Measurements from ENCODE around the gene FMN2.
"Not testable (repeated sequence)": the region's sequence is repeated elsewhere in the genome, so short reads cannot be mapped to it uniquely, and the experiment has no call there.

FMN2 gene

DNA sequence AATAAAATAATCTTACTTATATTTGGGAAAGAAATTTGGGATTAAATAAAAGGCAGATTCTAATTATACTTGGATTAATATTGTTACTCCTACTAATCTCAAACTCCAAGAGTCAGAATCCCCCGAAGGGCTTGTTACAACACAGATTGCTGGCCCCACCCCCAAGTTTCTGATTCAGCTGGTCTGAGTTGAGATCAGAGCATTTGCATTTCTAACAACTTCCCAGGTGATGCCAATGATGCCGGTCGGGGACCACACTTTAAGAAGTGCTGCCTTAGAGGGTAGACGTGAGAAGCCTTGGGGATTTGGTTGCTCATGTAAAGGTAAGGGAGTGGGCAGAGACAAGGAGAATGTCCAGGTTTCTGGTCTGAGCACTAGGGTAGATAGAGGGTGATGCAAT is 47.2 kb downstream of the FMN2 start:
- DNase-seq (ENCODE audit: low spot score), result no peak

DNA sequence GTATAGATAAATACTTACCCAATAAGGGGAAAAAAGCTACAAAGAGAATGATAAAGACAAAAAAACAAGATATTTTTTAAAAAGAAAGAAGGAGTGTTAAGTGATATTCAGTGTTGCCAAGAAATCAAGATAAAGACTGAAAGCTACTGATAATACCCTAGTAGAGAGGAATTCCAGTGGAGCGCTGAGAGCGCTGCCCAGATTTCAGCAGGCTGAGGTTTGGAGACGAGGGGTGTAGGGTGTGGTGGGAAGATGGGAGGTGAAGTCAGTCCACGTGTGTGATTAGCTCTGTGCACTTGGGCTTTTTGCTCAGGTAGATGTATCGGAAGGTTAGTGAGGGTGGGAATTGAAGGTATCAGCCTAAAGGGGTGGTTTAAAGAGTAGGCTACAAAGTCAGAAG is 47.8 kb downstream of the FMN2 start:
- DNase-seq (ENCODE audit: low spot score), result no peak

DNA sequence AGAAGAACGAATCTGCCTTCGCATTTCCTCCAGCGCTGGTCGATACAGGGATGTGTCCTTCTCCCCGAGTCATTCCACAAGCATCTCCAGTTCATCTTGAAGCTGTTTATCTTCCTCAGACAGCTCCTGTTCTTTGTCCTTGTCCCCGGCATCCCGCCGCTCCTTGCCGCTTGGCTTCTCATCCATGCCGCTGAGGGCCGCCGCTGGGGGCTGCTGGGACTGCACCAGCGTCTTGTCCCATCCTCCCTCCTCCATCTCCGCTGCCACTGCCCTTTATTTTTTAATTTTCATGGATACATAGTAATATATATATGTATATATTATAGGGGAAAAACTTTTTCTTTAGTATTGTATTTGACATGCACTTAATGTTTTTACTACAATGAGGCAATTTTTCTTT is 53.4 kb downstream of the FMN2 start:
- no peak for DNase-seq (ENCODE audit: low spot score)

DNA sequence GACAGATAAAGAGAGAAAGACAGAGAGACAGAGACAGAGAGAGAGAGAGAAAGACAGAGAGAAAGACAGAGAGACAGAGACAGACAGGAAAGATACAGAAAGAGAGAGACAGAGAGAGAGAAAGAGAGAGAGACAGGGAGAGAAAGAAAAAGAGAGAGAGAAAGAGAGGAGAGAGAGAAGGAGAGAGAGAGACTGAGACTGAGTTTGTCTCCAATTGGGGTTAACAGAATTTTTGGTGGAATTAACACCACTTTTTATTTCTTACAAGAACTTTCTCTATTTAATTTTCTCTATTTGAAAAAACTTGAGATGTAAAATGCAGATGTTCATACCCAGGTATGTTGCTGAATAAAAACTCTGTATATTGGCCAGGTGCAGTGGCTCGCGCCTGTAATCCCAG is 56.6 kb downstream of the FMN2 start:
- no peak for DNase-seq (ENCODE audit: low spot score)

DNA sequence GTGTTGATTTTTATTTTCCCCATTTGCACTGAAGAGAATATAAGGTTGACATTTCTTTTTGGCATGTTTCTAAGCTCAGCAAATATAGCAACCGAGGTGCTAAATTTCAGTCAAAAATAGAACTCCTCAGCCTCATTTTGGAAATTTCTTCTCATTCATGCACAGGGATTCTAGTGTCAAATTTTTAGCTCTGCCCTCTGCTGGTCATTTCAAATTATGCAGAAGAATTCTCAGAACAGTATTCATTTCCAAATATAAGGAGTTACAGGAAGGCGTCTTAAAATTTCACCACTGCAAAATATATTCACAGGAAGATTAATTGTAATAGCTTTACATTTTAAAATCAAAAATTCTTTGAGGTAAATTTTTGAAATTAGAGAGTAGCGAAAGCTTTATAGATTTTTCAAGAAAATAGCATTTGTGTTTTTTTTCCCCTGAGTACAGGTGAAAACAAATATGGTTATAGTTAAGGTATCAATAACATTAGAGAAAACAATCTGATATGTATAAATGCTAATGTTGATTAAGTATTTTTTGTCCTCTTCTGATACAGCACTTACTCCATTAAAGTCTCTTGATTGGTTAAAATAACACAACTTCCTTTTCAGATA is 57.9 kb downstream of the FMN2 start:
- peak; percentile 48 for DNase-seq (ENCODE audit: low spot score)

DNA sequence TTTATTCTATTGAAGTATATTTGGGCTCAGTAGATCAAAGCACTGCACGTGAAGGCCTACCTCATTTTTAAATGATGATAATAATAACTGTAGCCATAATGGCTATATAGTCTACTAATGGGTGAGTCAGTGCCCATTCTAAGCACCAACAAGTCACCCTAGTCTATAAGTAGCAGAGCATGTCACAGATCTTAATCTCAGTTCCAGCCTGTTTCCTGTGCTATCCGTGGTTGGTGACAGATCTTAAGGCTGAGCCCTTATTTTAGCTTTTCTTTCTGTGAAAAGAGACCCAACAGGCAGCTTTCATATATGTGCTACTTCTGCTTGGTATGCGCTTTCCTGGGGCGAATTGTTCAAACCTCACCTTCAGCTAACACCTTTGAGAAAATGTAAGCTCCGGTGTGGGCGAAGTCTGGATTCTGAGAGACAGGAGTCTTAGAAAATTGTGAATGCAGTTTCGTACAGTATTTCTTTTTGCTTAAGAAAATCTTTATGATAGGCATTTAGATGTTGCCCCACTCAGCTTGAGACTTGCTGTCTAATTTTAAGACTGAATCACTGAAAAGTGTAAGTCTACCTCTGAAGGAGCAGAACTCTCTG is 59.6 kb downstream of the FMN2 start:
- no peak for DNase-seq (ENCODE audit: low spot score)

DNA sequence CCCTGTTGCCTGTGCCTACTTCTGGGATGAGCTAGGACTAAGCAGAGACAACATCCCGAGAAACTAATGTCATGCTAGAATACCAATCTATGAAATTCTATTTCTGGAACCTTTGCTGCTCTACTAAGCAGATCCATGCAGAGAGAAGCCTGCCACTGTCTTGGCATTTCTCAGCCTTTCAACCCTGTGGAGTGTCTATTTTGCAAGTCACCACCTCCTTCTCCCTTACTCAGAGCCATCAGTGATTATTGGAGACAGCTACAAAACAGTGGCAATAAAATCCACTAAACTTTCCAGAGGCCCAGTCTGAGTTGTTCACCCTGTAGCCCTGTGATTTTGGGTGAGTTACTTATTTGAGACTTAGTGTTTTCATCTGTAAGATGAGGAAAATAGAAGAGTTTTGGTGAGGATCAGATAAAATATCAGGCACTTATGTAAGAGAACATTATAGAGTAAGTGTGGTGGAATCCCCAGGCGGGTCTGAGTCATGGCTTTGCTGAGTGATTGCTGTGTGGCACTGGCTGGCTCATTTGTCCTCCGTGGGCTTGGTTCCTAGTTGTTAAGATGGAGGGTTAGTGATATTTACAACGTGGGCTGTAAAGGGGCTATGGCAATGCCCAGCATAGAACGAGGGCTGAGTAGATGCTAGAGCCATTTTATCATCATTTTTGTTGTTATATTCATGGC is 61.1 kb downstream of the FMN2 start:
- DNase-seq (ENCODE audit: low spot score), result peak; percentile 56

DNA sequence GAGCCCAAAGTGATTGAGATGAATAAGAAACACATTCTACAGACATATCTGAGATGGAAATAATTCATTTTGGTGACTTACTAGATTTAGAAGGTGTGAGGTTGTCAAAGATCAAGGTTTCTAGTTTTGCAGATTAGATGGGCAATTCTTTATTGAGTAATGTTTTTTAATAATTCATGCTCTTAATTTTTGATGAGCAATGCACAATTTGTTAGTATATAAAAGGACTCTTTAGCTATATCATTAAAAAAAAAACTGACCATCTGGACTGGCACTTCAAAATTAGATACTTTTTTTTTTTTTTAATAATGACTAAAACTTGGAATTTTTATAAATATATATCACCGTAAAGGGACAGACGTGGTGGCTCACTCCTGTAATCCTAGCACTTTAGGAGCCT is 63.9 kb downstream of the FMN2 start:
- DNase-seq (ENCODE audit: low spot score), result no peak

DNA sequence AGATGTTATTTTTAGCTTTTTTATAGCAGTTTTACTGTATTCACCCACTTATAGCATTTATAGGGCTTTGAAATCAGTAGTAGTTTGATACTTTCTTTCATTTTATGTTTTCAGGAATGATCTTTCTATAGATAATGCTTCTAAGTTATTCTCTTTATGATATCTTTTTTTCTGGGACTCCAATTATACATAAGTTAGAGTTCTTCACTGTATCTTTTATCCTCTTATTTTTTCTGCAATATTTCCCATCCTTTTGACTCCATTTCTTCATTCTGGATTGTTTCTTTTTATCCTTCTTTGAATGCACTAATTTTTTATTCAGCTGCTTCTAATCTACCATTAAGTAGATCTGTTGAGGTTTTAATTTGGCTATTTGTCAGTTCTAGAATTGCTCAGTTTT is 73.1 kb downstream of the FMN2 start:
- no peak for DNase-seq (ENCODE audit: low spot score)

DNA sequence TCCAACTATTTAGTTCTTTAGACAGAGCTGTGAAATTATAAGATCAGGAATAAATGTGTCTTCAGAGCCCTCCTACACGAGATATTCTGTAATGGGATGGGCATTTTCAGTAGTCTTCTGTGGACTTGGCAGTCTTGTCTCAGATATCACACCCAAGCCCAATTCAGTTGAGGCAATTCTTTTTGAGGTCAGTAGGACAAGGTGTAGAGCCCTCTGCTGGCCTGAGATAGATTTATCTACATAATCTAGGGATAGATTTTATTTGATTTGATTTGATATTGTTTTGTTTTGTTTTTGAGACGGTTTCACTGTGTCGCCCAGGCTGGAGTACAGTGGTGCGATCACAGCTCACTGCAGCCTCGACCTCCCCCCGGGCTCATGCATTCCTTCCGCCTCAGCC is 77.5 kb downstream of the FMN2 start:
- peak; percentile 41 for DNase-seq (ENCODE audit: low spot score)

DNA sequence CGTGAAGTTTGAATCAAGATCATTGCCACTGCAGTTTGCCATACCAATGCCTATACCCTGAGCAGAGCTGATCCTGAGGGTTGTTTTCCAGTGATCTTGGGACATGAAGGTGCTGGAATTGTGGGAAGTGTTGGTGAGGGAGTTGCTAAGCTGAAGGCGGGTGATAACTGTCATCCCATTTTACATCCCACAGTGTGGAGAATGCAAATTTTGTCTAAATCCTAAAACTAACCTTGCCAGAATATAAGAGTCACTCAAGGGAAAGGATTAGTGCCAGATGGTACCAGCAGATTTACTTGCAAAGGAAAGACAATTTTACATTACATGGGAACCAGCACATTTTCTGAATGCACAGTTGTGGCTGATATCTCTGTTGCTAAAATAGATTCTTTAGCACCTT is 78.6 kb downstream of the FMN2 start:
- DNase-seq (ENCODE audit: low spot score), result no peak

DNA sequence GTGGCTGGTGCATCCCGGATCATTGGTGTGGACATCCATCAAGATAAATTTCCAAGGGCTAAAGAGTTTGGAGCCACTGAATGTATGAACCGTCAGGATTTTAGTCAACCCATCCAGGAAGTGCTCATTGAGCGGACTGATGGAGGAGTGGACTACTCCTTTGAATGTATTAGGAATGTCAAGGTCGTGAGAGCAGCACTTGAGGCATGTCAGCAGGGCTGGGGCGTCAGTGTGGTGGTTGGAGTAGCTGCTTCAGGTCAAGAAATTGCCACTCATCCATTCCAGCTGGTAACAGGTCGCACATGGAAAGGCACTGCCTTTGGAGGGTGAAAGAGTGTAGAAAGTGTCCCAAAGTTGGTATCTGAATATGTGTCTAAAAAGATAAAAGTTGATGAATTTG is 79.1 kb downstream of the FMN2 start:
- no peak for DNase-seq (ENCODE audit: low spot score)

DNA sequence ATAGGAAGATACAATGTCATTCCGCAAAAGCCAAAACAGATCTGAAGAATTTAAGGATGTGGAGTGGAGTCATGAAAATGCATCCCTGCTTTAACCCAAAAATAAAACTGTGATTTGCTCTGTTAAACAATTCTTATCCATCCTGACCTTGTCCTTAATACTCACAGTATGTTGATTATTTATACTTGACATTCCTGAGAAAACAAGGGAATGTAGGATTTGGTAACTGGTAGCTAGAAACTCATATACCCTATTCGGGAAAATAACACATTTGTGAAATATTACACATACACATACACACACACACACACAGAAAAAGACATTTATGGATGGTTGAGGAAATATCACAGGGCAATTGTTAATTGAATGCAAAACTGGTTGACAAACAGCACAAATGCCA is 80.2 kb downstream of the FMN2 start:
- DNase-seq (ENCODE audit: low spot score), result no peak

DNA sequence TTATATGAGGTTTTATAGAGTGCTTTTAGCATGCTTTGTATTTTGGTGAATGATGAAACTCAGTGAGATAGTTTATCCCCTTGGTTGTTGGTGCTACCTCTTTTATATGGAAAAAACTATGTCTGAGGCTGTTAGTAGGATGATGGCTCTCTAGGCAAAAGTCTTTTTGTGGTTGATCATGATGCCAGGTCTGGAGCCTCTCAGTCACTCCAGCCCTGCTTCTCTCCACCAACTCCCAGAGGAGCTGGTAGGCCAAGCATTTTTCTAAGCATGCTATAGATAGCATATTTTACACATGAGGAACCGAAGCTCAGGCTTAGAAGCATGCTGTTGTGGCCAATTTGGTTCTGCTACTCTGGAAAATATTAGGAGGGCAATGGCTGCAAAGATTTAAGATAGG is 82.2 kb downstream of the FMN2 start:
- peak; percentile 17 for DNase-seq (ENCODE audit: low spot score)

DNA sequence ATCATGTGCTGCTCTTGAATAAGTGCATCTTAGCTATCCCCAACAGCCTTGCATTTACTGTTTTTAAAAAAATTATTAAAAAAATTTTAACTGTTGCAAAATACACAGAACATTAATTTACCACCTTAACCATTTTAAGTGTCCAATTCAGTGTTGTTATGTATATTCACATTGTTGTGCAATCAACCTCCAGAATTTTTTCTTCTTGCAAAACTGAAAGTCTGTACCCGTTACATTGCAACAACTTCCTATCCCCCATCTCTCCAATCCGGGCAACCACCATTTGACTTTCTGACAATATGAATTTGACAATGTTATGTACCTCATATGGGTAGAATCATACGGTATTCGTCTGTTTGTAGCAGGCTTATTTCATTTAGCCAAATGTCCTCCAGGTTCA is 83.1 kb downstream of the FMN2 start:
- DNase-seq (ENCODE audit: low spot score), result no peak

DNA sequence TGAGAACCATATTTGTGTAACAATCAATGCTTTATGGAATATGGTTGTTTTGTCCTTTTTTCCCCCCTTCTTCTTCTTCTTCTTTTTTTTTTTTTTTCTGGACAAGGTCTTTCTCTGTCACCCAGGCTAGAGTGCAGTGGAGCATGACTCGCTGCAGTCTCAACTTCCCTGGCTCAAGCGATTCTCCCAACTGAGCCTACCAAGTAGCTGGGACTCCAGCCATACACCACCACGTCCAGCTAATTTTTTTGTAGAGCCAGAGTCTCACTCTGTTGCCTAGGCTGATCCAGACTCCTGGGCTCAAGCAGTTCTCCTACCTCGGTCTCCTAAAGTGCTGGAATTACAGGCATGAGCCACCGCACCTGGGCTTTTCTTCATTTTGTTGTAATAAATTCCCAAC is 86.7 kb downstream of the FMN2 start:
- DNase-seq (ENCODE audit: low spot score), result no peak

DNA sequence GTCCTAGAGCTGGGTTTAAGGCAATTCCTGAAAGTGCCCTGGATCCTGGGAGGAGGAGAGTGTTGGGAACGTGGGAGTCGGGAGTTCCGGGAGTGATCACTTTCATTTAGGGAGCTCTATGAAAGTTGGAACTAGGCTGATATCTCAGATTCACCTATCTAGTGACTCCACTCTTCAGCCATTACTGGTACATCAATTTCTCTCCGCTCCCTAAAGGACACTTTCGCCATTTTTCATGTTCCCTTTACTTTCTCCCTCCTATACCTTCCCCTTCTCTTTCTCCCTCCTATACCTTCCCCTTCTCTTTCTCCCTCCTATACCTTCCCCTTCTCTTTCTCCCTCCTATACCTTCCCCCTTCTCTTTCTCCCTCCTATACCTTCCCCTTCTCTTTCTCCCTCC is 93.0 kb downstream of the FMN2 start:
- DNase-seq (ENCODE audit: low spot score), result not testable (repeated sequence)

DNA sequence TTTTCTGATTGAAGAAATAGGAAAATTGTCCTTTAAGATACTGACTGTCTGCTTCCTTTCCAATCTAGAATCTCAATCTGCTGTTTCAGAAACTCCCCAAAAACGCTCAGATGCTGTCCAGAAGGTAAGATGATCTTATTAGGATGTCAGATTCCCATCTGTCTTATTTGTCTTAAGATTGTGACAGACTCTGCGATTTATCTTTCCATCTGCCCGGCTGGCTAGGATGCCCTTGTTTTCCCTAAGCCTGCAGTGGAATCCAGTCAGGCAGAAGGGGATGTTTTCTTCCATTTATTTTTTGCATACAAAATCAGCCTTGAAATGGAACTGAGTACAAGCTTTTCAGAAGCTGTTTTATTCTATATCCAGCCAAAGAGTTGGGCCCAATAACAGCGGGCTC is 96.5 kb downstream of the FMN2 start:
- no peak for DNase-seq (ENCODE audit: low spot score)

DNA sequence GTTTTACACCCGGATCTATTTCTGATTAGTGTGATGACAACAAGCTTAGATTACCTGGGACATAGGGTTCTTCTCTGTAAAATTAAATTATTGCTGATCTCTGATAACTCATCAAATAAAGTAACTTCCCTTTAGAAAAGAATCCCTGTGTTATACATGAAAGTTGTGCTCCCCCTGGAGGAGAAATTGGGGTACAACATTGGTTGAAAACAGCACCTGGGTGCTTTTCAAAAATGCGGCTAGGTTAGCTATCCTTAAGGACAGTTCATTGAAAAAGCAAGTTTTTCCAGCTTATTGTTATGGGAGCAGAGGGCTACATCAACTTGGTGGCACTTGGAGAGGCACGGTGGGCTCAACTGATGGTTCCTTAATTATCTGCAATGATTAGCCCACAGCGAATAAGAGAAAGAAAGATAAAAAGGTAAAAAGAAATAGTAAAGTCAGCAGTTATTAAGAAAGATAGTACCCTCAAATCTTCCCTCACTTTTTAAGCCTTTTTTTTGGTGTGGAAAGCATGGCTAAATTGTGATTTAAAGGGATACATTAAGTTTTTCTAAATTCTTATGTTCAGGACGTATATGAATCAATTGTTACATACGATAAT is 97.8 kb downstream of the FMN2 start:
- peak; percentile 36 for DNase-seq (ENCODE audit: low spot score)

DNA sequence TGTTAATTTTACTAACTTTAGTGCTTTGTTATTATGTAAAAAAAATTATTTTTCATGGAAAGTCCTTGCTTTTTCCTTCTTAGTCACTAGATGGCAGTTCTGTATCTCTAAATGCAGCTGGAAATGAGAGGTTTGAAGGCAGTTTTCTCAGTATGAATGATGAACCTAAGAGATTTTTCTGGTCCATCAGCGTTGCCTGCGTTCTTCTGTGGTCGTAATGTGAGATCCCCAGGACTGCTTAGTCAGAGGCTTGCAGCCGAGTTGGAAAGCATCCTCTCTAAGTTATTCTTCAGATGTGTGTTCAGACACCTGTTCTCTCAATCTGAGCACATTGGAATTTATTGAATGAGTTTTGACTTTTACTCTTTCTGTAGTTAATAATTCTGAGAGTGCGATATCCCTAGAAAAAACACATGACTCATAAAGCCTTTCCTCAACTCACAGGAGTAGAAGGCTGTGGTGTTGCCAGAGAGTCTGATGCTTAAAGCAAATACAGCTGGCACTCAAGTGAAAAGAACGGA is 99.3 kb downstream of the FMN2 start:
- peak; percentile 73 for DNase-seq (ENCODE audit: low spot score)

DNA sequence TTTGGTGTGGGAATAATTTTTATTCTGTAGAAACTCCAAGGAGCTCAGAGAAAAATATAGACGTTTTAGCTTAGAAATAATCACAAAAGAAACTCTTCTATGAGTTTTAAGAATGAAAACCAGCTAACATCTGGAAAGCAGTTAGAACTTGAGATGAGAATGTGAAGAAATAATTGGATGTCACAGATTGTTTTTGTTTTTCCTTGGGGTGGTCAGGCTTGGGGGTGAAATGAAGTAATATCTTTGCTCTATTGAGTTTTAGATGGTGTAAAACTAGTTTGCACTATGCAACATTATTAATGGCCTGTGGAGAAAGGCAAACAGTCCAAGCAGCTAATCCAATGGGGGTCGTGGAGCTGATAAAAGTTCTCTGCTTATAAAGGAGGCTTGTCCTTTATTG is 101.2 kb downstream of the FMN2 start:
- DNase-seq (ENCODE audit: low spot score), result no peak

DNA sequence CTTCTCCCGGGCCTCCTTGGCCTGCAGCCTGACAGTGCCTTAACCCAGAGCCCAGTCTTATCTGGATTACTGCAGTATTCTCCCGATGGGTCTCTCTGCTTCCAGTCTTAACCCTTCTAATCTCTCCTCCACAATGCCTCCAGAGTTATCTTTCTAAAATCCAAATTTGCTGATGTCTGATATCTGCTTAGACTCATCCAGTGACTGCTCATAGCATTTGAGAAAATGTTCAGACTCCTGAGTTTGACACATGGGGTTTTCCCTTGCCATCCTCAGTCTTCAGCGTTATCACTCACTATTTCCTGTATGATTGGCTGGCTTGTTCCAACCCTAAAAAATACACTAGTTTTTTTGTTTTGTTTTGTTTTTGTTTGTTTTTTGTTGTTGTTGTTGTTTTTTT is 102.0 kb downstream of the FMN2 start:
- no peak for DNase-seq (ENCODE audit: low spot score)

DNA sequence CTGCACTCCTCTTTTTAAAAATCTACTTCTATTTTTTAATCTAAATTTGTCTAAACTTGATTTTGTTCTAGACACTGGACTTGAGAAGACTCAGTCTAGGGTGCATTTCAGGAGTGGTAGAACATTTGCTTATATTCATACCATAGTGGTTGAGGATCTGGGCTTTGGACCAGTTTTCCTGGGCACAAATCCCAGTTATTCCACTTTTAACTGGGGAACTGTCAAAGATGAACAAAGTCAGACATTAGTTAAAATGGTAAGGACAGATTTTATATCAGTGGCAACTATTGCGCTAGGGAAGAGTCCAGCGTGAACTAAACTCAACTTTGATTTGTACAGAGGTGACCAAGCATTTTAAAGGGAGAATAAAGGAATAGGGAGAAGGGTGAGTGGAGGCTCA is 102.4 kb downstream of the FMN2 start:
- peak; percentile 73 for DNase-seq (ENCODE audit: low spot score)

Data from GM03348 (cell line).